HG03378 (cell line): Measurements from ENCODE around the gene ZSWIM4.
A peak's percentile ranks its signal among the peaks of the same experiment; 100 is the strongest.

Experiments used
- ATAC-seq: cut with Tn5 transposase; IDR thresholded peaks from one replicate; pipeline ENCODE4 v1.9.1; 2021; ENCODE audit warnings: mild to moderate bottlenecking, moderate library complexity; ENCODE audit not compliant: unreplicated experiment

ZSWIM4 gene

GRCh38 chr19:13831537-13832467, 36.6 kb downstream of the ZSWIM4 start:
- no peak for ATAC-seq

GRCh38 chr19:13833330-13834243, 38.3 kb downstream of the ZSWIM4 start:
- ATAC-seq, result no peak

- ATAC-seq, result no peak
Measured at GRCh38 chr19:13834244-13835069, 39.2 kb downstream of the ZSWIM4 start.

- ATAC-seq, result no peak
Measured at GRCh38 chr19:13835791-13836723, 40.8 kb downstream of the ZSWIM4 start.

GRCh38 chr19:13838435-13839129, 43.3 kb downstream of the ZSWIM4 start:
- ATAC-seq, result no peak

- peak; percentile 31 for ATAC-seq
Measured at GRCh38 chr19:13839130-13839937, 44.1 kb downstream of the ZSWIM4 start.

DNA sequence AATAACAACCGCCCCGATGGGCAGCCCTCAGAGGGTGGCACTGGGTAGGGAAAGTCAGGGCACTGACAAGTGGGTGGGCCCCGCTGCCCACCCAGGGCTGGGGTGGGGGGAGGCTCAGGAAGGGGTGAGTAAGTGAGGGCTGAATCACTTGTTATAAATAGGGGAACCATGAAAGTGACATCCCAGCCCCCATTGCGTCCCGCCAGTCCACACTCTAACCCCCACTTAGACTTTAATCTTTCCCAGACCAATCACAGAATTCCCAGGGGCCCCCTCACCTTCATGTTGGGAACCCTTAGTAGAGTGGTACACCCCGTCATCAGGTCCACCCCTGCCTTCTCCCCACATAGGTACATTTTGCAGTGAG, 44.7 kb downstream of the ZSWIM4 start:
- no peak for ATAC-seq

GRCh38 chr19:13840305-13841085, 45.3 kb downstream of the ZSWIM4 start:
- ATAC-seq, result no peak

- no peak for ATAC-seq
Measured at GRCh38 chr19:13841086-13841961, 46.1 kb downstream of the ZSWIM4 start.

- no peak for ATAC-seq
Measured at GRCh38 chr19:13841962-13842290, 46.7 kb downstream of the ZSWIM4 start.

- no peak for ATAC-seq
Measured at GRCh38 chr19:13842291-13843103, 47.3 kb downstream of the ZSWIM4 start.

- no peak for ATAC-seq
Measured at GRCh38 chr19:13843104-13843921, 48.1 kb downstream of the ZSWIM4 start.

DNA sequence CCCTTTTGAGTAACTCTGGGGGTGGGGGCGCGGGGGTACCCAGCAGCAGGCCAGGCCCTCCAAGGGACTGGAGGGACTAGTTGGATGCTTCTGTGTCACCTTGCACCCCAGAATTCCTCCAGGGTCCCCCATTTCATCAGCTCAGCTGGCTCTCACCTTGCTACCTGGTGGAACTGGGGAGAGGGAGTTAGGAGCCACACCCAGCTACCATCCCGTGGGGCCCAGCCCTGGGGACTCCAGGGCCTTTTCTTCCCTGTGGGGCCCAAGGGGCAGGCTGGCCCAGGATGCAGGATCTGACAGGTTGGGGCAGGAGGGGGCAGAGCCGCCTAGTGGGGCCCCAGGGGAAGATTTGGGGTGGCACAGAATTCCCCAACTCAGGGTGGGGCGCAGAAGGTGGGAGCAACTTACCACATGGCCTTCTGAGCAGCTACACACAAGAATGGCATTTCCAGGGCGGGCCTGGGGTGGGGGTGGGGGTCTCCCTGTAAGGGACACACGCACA, 48.9 kb downstream of the ZSWIM4 start:
- no peak for ATAC-seq

- ATAC-seq, result peak; percentile 45
Measured at GRCh38 chr19:13846557-13847406, 51.5 kb downstream of the ZSWIM4 start.
